Psoas muscle (tissue), 8 donors: Measurements from ENCODE around the gene CRISPLD2. TPM values are rescaled to one million over a fixed set of nuclear protein-coding genes. Genes with fewer than 3 reads are reported as not detected.

Experiments
- ATAC-seq, 4 donors: fragments of 200-7000 bp; cut with Tn5 transposase; one replicate each; pipeline ENCODE4 v1.9.1; 2020; ENCODE audit warnings: moderate library complexity in 3 of 4, mild to moderate bottlenecking in 2 of 4
- DNase-seq, 2 donors: peaks; one replicate each; pipeline ENCODE4 v3.0.0-alpha.2; 2020
- H3K27ac ChIP-seq: fragments of 200-600 bp; one replicate; pipeline ENCODE4 v1.8.0; 2022
- H3K27me3 ChIP-seq, 3 donors: fragments of 200-600 bp in 1 of 3; one replicate each; pipeline versions ENCODE4 v1.6.1 to v1.8.0; 2013 to 2022; ENCODE audit warnings: low read length in 2 of 3, mild to moderate bottlenecking in 2 of 3, moderate library complexity in 1 of 3; ENCODE audit not compliant: insufficient read depth in 3 of 3
- H3K36me3 ChIP-seq, 2 donors: fragments of 200-600 bp in 1 of 2; one replicate each; pipeline versions ENCODE4 v1.6.1 to v1.8.0; 2013 to 2022; ENCODE audit warnings: low read depth in 1 of 2, mild to moderate bottlenecking in 1 of 2, moderate library complexity in 1 of 2; ENCODE audit not compliant: insufficient read depth in 1 of 2
- H3K4me1 ChIP-seq: fragments of 200-600 bp; one replicate; pipeline ENCODE4 v1.8.0; 2022
- H3K4me3 ChIP-seq: fragments of 200-600 bp; one replicate; pipeline ENCODE4 v1.8.0; 2022; ENCODE audit warnings: mild to moderate bottlenecking
- H3K9me3 ChIP-seq: fragments of 200-600 bp; one replicate; pipeline ENCODE4 v1.8.0; 2022
- CTCF ChIP-seq: fragments of 200-600 bp; IDR thresholded peaks from one replicate; pipeline ENCODE4 v1.8.0; 2022; ENCODE audit warnings: antibody characterized with exemption
- WGBS, 3 donors: extraction: QIAGEN DNeasy Blood & Tissue Kit; methylation state at CpG; one replicate each; pipeline versions ENCODE4 v1.1.6 to v1.1.7; 2013; 5-methylcytosine and 5-hydroxymethylcytosine counted together
- intact Hi-C, 2 donors: fragments of 100-400 bp; cut with DNase I; formaldehyde crosslinking; loops; one replicate each; pipeline versions ENCODE4 v1.11.0 to v1.14.2; 2022
- polyA plus RNA-seq, 3 donors: library from polyadenylated mRNA; stranded (reverse); fragments of 200-250 nt; gene quantifications; one replicate each; pipeline ENCODE4 v1.2.3, GENCODE V29; 2013
- total RNA-seq, 4 donors: library from RNA; stranded (reverse); fragmentation: NEBNext Ultra II Directional in 2 of 4; extraction: Animal tissue kit (Norgen Biotek cat#: 25700) in 2 of 4; gene quantifications; one replicate each; pipeline versions ENCODE4 v1.2.1 to v1.2.4, GENCODE V29; 2021 to 2023
- donor health status: healthy with polysubstance abuse.
- donor health status: DM: no; HTN: no; CAD: no; lungs with moderate emphysema.
- donor health status: Bipolar disorder and iron deficiency.
- donor health status: healthy.
- donor health status: DM: yes; HTN: yes; CAD: no.
- donor health status: DM: no; HTN: no; CAD: no.
- donor health status: DM: no; HTN: no; CAD: no.
- donor health status: DM: yes; HTN: yes; CAD: no.

Gene CRISPLD2
- total and polyA plus RNA-seq, 7 donors = 7.1 to 28.6 (median 11.5) TPM

- intact Hi-C loops = no loop called here
- Histone ChIP-seq H3K4me3 (peak overlapping the region; percentile 65), H3K27ac (peak overlapping the region; percentile 38), H3K27me3 (peaks cover 0 to 42% (median 0%) of the 10 kb centered on the region in 3 donors), H3K36me3 (no peaks in the 10 kb centered on the region), H3K4me1 (no peaks in the 10 kb centered on the region), H3K9me3 (no peaks in the 10 kb centered on the region)
- no peak for ATAC-seq
- DNase-seq = peak in 1 of 2 donors; percentile 36
- no peak for TF ChIP-seq CTCF
- 41 to 69% (median 44%) methylated on average over 13 of the region's 13 CpGs for WGBS, 3 donors
Observed at GRCh38 chr16:84821728-84822689, 2.2 kb downstream of the CRISPLD2 start.

GRCh38 chr16:84822990-84823389 is 3.2 kb downstream of the CRISPLD2 start:
- intact Hi-C loops = no loop called here
- H3K4me3 ChIP-seq = peak overlapping the region; percentile 65
- no peak for ATAC-seq
- H3K4me1 ChIP-seq = no peaks in the 10 kb centered on the region
- no peak for DNase-seq
- H3K36me3 ChIP-seq = no peaks in the 10 kb centered on the region
- H3K27me3 ChIP-seq = peaks cover 0 to 42% (median 0%) of the 10 kb centered on the region in 3 donors
- WGBS, 3 donors = 94 to 95% (median 94%) methylated on average over 6 of the region's 6 CpGs
- no peaks in the 10 kb centered on the region for H3K9me3 ChIP-seq
- H3K27ac ChIP-seq = peak overlapping the region; percentile 38
- no peak for TF ChIP-seq CTCF

- ATAC-seq (peak in 1 of 4 donors; percentile 29), DNase-seq (peak in 1 of 2 donors; percentile 76)
- Histone ChIP-seq H3K9me3 (no peaks in the 10 kb centered on the region), H3K27ac (no peak overlapping the region), H3K4me3 (peak overlapping the region; percentile 65), H3K27me3 (peaks cover 0 to 42% (median 0%) of the 10 kb centered on the region in 3 donors), H3K36me3 (no peaks in the 10 kb centered on the region), H3K4me1 (no peaks in the 10 kb centered on the region)
- 57 to 71% (median 62%) methylated on average over 8 of the region's 8 CpGs for WGBS, 3 donors
- no peak for TF ChIP-seq CTCF
- intact Hi-C loops = no loop called here
Observed at GRCh38 chr16:84823484-84823883, 3.7 kb downstream of the CRISPLD2 start.

- TF ChIP-seq CTCF = no peak
- intact Hi-C loops = no loop called here
- DNase-seq (no peak), ATAC-seq (no peak)
- Histone ChIP-seq H3K4me3 (no peak overlapping the region), H3K27ac (peak overlapping the region; percentile 9), H3K27me3 (peaks cover 0 to 42% (median 0%) of the 10 kb centered on the region in 3 donors), H3K4me1 (no peaks in the 10 kb centered on the region), H3K36me3 (no peaks in the 10 kb centered on the region), H3K9me3 (no peaks in the 10 kb centered on the region)
- WGBS, 3 donors = 58 to 84% (median 74%) methylated on average over 5 of the region's 5 CpGs
Observed at GRCh38 chr16:84823926-84824325, 4.1 kb downstream of the CRISPLD2 start.
